HFFc6 (cell line): Measurements from ENCODE around the gene MIPEP. TPM values are rescaled to one million over a fixed set of nuclear protein-coding genes. Genes with fewer than 3 reads are reported as not detected.
"Not testable (repeated sequence)": the region's sequence is repeated elsewhere in the genome, so short reads cannot be mapped to it uniquely, and the experiment has no call there.

Source experiments
- DNase-seq: peaks from one replicate; pipeline ENCODE4 v3.0.0-alpha.2; 2018
- H3K27ac Mint-ChIP-seq: 2 replicates; pipeline ENCODE4 v1.8.0; 2020; ENCODE audit warnings: mild to moderate bottlenecking, mixed read lengths
- H3K27me3 Mint-ChIP-seq: 2 replicates; pipeline ENCODE4 v1.8.0; 2021; ENCODE audit warnings: mild to moderate bottlenecking, moderate library complexity, mixed read lengths; ENCODE audit not compliant: insufficient read depth
- H3K36me3 Mint-ChIP-seq: 2 replicates; pipeline ENCODE4 v1.8.0; 2021; ENCODE audit warnings: low read depth, mixed read lengths
- H3K4me1 Mint-ChIP-seq: 2 replicates; pipeline ENCODE4 v1.8.0; 2020; ENCODE audit warnings: low read depth, mixed read lengths
- H3K4me3 Mint-ChIP-seq: 2 replicates; pipeline ENCODE4 v1.8.0; 2020; ENCODE audit warnings: mild to moderate bottlenecking, moderate library complexity, mixed read lengths
- H3K9me3 Mint-ChIP-seq: 2 replicates; pipeline ENCODE4 v1.8.0; 2020; ENCODE audit warnings: mild to moderate bottlenecking, mixed read lengths
- CTCF ChIP-seq: fragments of 200-600 bp; sonication (generic); IDR thresholded peaks from 2 replicates; pipeline ENCODE4 v1.5.0; 2021; ENCODE audit warnings: antibody characterized with exemption, mild to moderate bottlenecking
- total RNA-seq, 6 experiments: library from RNA; stranded (reverse); fragmentation: NEBNext Ultra II Directional; extraction: Animal tissue kit (Norgen Biotek cat#: 25700); gene quantifications; 2 replicates in 1 of 6; 3 replicates in 5 of 6; pipeline ENCODE4 v1.2.3, GENCODE V29; 2021

MIPEP gene
- total RNA-seq, 6 experiments from 2014 or later, result 11.3 to 15.6 (median 13.1) TPM

- no peak overlapping the region for H3K27ac Mint-ChIP-seq
- H3K4me1 Mint-ChIP-seq, result peaks cover 5% of the 10 kb centered on the region; the same call in 1 of the 2 replicates
- no peaks in the 10 kb centered on the region for H3K36me3 Mint-ChIP-seq
- H3K27me3 Mint-ChIP-seq, result no peaks in the 10 kb centered on the region
- DNase-seq, result no peak
- H3K9me3 Mint-ChIP-seq, result no peaks in the 10 kb centered on the region
- TF ChIP-seq CTCF, result no peak
- no peak overlapping the region for H3K4me3 Mint-ChIP-seq
Measured at GRCh38 chr13:23763318-23763717, 125.9 kb downstream of the MIPEP start.

- not testable (repeated sequence) for H3K36me3 Mint-ChIP-seq, H3K27ac Mint-ChIP-seq, DNase-seq, H3K27me3 Mint-ChIP-seq, H3K4me3 Mint-ChIP-seq, H3K9me3 Mint-ChIP-seq, H3K4me1 Mint-ChIP-seq
Measured at GRCh38 chr13:23761760-23762159, 127.4 kb downstream of the MIPEP start.

- Mint-ChIP-seq H3K27me3 (no peaks in the 10 kb centered on the region; the same call in 1 of the 2 replicates), H3K9me3 (no peaks in the 10 kb centered on the region), H3K4me3 (no peak overlapping the region)
Measured at GRCh38 chr13:23760000-23760399, 129.2 kb downstream of the MIPEP start.

GRCh38 chr13:23758798-23759527 is 130.2 kb downstream of the MIPEP start:
- Mint-ChIP-seq H3K27ac (no peak overlapping the region), H3K9me3 (no peaks in the 10 kb centered on the region), H3K4me1 (peaks cover 18% of the 10 kb centered on the region), H3K27me3 (no peaks in the 10 kb centered on the region; the same call in 1 of the 2 replicates), H3K4me3 (no peak overlapping the region), H3K36me3 (0 out of 2 replicates have a peak, but pooled peaks cover 5% of the 10 kb centered on the region)
- TF ChIP-seq CTCF, result no peak
- DNase-seq, result no peak

More at GRCh38 chr13:23760000-23760399, 129.2 kb downstream of the MIPEP start:
- Mint-ChIP-seq H3K27ac (no peak overlapping the region), H3K36me3 (0 out of 2 replicates have a peak, but pooled peaks cover under 1% of the 10 kb centered on the region), H3K4me1 (peaks cover 8% of the 10 kb centered on the region)
- TF ChIP-seq CTCF, result no peak
- DNase-seq, result no peak

- Mint-ChIP-seq H3K9me3 (no peaks in the 10 kb centered on the region), H3K4me1 (peaks cover 56% of the 10 kb centered on the region), H3K27me3 (no peaks in the 10 kb centered on the region; the same call in 1 of the 2 replicates), H3K4me3 (no peak overlapping the region), H3K27ac (no peak overlapping the region; the same call in 1 of the 2 replicates), H3K36me3 (0 out of 2 replicates have a peak, but pooled peaks cover 9% of the 10 kb centered on the region)
- no peak for DNase-seq
- no peak for TF ChIP-seq CTCF
Measured at GRCh38 chr13:23754997-23755396, 134.2 kb downstream of the MIPEP start.

GRCh38 chr13:23754506-23754905 is 134.7 kb downstream of the MIPEP start:
- Mint-ChIP-seq H3K9me3 (no peaks in the 10 kb centered on the region), H3K27me3 (no peaks in the 10 kb centered on the region; the same call in 1 of the 2 replicates), H3K4me1 (peaks cover 56% of the 10 kb centered on the region), H3K27ac (no peak overlapping the region; the same call in 1 of the 2 replicates), H3K36me3 (0 out of 2 replicates have a peak, but pooled peaks cover 9% of the 10 kb centered on the region), H3K4me3 (no peak overlapping the region)
- DNase-seq, result no peak
- no peak for TF ChIP-seq CTCF
